Activated gamma-delta T cell treated with Interleukin-2 at 50 U/mL for 16 hours (primary cell): Measurements from ENCODE around the gene PDK1.
A peak's percentile ranks its signal among the peaks of the same experiment; 100 is the strongest.
"Not testable (repeated sequence)": the region's sequence is repeated elsewhere in the genome, so short reads cannot be mapped to it uniquely, and the experiment has no call there.

ENCODE experiments used
- DNase-seq: peaks from one replicate; pipeline ENCODE4 v3.0.0-alpha.2; 2020

The PDK1 gene

DNA sequence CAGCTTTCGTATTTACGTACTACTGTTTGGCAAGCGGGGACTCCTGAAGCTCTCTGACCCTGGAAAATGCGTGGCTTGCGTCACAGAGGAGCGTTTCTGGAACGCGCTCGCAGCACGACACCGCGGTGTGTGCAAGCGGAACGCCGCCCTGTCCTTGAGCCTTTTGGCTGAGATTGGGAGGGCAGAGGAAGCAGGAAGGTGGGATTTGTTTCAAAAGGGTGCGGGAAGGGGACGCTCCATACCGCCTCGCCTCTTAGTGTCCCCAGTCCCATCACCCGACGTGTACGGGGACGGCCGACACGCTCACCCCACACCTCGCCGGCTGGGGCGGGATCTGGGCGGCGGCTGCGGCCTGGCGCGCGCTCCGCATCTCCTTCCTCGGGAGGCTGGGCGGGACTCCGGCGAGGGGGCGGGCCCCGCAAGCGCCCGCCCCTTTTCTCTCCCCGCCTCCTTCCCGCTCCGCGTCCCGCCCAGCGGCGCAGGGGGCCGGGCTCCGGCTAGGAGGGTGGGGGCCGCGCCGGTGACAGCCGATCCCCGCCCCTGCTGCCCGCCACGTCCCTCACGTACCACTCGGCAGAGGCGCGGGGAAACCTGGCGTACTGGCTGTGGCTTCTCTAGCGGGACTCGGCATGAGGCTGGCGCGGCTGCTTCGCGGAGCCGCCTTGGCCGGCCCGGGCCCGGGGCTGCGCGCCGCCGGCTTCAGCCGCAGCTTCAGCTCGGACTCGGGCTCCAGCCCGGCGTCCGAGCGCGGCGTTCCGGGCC lies at the start of gene PDK1:
PDK1 (plus strand) TSS at position 569 of the 762 bp plus-strand sequence; CDS start at position 630, 61 bp downstream.
- peak; percentile 86 for DNase-seq

DNA sequence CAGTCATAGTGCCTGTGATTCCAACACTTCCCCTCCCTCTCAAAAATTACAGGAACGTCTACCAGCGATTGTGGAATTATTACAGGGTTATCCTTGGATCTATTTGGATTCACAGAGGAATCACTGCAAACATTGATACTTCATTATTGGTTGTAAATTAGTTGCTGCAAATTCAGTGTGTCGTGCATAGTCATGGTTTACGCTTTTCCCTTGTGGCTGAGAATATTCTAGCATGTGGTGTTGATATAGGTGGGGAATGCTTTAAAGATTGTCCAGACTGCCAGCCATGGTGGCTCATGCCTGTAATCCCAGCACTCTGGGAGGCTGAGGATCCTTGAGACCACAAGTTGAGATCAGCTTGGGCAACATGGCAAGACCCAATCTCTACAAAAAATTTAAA lies 48.7 kb upstream of the PDK1 start:
- DNase-seq = no peak

DNA sequence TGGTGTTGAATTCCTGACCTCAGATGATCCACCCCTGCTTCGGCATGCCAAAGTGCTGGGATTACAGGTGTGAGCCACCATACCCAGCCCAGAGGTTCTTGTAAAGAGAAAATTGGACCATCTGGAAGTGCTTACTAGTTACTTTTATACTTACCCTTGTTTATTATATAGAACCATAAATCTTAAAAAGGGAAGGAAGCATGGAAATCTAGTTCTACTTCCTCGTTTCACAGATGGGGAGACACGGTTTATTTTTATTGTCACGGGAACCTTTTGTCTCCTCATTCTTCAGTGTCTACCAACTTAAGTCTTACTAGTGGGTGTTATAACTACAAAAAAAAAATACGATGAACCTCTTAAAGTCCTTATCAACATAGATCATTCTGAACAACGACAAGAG lies 45.8 kb upstream of the PDK1 start:
- DNase-seq = no peak

DNA sequence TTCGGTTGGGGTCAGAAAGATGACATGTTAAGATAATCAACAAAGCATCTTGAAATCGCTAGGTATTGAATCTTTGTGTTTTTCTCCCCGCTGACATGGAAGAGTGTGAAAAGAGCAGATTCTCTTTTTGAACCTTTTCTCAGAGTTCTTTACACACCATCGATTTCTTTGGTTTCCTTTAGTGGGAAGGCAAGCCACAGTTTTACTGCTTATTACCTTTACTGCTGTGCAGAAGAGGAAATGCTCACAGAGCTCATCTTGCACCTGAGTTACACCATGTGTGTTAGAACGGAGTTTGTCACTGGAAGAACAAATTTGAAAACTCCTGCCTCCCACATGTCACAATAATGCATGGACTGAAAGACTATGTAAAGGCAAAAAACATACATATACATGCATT lies 45.3 kb upstream of the PDK1 start:
- no peak for DNase-seq

DNA sequence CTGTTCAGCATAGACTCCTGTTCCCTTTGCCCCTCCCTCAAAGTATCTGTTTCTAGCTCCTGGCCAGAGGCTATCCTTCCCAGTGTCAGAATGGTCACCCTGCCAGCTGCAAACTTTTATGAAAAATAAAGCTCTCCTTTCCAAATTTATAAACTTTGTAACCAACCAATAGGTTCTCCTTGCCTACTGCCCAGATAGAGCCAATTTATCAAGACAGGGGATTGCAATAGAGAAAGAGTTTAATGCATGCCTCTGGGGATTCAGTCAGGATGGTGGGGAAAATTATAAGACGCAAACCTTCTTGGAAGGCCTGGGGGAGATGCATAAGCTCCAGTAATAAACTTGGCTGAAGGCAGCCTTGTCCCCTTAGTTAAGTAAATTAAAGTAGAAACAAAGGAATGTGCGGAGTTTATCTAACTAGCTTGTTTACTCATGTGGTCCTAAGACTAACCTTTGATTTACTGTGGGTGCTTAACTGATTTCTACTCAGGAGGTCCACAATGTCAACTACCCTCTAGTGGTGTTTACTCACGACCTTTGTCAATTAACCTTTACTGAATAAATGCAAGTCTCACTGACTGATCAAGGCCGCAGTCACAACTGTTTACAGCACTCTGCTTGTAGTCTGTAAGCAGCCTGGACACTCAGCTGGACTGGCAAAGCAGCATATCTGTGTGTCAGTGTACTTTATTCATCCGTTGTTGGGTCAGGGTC lies 42.9 kb upstream of the PDK1 start:
- DNase-seq = no peak

DNA sequence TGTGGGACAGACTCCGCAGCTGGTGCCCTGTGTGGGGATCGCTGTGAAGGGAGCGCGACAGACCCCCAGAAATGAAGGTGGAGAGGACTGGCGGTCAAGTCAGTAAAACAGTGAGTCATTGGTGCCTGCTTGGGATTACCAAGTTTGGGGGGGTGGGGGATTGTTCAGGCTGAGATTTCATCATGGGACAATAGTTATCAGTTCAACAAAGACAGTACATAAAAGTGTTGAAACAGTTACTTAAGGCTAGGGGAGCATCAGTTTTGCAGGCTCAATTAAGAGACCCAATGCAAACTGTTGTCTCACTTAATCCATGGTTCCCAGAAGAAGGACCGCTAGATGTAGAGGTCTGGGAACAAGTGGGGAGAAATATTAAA lies 42.4 kb upstream of the PDK1 start:
- no peak for DNase-seq

DNA sequence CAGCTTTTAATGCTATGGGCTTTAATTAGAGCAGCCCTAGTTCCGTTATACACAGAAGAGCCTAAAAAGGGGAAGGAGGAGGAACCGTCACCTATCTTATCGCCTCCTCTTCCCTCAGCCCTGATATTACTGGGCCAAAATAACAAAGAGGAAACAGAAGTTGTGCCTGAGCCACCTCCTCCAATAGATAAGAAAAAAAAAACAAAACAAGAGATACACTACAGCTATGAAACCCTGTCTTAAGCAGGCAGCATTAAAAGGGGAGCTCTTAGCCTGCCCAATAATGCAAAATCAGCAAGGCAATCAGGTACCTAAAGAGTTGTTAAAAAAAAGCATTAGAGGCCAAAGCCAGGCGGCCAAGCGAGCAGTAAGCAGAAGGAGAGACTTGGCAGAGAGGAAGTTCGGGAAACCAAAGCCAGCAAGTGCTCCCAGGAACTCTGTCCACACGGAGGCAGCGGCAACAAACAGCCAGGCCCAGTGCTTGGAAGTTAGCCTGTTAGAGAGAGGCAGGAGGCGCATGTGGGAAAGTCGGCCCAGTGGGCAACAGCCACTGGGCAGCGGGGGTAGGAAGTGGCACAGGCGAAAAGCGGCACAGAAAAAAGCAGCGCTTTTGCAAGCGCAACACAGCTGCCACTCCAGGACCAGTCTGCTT lies 41.8 kb upstream of the PDK1 start:
- DNase-seq = no peak

DNA sequence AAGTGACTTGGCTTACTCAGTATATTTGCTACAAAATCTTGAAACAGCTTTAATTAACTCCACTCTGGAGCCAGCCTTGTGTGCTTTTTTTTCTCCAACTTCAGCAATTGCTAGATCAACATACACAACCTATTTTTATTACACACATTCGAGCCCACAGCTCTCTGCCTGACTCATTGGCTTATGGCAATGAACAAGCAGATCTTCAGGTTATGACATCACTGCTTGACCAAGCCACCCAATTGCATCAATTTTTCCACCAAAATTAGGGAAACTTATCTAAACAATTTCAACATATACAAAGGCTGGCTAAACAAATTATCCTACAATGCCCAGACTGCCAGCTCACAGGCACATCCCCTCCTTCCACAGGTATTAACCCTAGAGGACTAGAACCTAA lies 39.6 kb upstream of the PDK1 start:
- no peak for DNase-seq

DNA sequence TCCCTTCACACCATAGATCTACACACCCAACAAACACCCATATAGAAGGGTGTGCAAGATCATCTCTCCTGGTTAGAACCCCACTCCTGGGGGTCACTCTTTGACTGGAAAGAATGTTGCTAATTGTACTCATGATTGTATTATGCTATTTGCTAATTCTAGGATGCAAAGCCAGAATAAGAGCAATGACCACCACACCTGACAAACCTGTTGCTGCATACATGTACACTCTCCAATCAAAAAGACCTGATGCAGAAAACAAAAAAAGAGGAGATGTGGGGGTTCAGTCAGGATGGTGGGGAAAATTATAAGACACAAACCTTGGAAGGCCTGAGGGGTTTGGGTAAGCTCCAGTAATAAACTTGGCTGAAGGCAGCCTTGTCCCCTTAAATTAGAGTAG lies 36.9 kb upstream of the PDK1 start:
- DNase-seq = no peak

DNA sequence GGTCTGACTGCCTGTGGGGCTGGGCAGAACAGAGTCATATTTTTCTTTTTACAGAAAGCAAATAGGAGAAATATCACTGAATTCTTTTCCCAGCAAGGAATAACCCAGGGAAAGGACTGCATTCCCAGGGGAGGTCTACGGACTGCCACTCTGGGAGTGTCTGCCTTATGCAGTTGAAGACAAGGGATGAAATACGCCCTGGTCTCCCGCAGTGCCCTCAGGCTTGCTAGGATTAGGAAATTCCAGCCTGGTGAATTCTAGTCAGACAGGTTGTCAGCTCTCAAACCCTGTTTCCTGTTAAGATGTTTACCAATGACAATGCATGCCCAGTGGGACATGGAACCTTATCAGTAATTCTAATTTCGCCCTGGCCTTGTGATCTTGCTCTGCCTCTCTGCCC lies 30.3 kb upstream of the PDK1 start:
- DNase-seq = no peak

DNA sequence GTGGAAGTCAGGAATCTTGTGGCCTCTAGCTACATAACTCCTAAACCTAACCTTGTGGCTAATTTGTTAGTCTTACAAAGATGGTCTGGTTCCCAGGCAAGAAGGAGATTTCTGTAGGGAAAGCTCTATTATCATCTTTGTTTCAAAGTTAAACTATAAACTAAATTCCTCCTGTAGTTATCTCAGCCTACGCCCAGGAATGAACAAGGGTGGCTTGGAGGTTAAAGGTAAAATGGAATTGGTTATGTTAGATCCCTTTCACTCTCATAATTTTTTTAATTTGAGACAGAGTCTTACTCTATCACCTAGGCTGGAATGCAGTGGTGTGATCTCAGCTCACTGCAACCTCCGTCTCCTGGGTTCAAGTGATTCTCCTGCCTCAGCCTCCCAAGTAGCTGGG lies 24.6 kb upstream of the PDK1 start:
- no peak for DNase-seq

DNA sequence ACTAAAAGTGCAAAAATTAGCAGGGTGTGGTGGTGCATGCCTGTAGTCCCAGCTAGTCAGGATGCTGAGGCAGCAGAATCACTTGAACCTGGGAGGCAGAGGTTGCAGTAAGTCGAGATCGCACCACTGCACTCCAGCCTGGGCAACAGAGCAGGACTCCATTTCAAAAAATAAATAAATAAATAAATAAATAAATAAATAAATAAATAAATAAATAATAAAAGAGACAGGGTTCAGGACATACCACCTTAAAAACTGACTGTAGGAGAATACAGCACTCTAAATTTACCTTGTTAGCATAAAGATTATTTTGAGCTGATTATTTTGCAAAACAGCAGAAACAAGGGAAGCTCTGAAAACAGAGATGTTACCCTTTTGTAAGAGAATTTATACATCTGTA lies 23.4 kb upstream of the PDK1 start:
- DNase-seq = not testable (repeated sequence)

DNA sequence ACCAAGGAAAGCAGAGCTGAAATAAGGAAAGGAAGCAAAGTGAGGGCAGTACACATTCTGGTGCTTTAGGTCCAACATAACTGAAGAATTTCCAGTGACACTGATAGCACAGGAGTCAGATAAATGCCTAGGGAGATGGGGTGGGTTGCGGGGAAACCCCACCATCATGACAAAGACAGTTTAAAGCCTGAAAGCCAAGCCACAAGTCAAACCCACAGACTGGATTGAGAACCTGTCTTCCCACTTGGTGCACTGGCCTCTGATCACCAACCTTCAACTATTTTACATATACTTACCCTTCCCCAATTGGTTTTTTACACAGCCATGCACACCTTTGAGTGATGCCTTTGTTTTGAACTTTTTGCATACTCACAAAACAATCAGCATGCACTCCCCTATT lies 22.2 kb upstream of the PDK1 start:
- no peak for DNase-seq

DNA sequence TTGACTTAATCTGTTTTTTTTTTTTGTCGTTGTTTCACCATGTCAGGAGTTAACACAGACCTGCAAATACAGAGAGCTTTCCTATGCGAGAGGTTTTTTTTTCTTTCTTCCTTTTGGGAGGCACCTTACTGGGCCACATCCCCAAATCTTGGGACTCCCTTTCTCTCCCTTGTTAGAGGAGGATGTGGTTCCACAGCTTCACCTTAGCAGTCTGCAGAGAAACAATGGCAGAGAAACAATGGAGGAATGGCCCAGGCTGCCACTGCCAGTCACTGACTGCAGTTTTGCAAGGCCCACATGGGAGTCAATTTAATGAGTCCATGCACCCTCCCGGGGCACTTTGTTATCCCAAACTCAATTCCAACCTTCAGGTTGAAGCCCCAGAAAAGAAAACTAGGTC lies 20.8 kb upstream of the PDK1 start:
- DNase-seq = no peak

DNA sequence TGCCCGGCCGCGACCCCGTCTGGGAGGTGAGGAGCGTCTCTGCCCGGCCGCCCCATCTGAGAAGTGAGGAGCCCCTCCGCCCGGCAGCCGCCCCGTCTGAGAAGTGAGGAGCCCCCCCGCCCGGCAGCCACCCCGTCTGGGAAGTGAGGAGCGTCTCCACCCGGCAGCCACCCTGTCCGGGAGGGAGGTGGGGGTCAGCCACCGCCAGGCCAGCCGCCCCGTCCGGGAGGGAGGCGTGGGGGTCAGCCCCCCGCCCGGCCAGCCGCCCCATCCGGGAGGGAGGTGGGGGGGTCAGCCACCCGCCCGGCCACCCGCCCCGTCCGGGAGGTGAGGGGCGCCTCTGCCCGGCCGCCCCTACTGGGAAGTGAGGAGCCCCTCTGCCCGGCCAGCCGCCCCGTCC lies 18.0 kb upstream of the PDK1 start:
- DNase-seq = not testable (repeated sequence)

DNA sequence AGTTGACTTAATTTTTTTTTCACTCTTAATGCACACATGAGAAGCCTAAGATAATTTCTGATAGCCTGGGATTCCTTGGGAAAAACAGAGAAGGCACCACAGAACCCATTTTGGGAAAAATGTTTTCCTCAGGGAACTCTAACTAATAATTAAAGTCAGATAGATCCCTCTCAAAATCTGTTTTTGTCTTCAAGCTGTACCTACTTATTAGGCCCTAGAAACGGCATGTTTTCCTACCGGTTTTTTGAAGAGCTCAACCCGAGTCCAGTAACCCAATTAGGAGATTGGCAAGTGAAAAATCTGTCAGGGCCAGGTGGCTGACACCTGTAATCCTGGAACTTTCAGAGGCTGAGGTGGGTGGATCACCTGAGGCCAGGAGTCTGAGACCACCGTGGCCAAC lies 16.1 kb upstream of the PDK1 start:
- no peak for DNase-seq

DNA sequence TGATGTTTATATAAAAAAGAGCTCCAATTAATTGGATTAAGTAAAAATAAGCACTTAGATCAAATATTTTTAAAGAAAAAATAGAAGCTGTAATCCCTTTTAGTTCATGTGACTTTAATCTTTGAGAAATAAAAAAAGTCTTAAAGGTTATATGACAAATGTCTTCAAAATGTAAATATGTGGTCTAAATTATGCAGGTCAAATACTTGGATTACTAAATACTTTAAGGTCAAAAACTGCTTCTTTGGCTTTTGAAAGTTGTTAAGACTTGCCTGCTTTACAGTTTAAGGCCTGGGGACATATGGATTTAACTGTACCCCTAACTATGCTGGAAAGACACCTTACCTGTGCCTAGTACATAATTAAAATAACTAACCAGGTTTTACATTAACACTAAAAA lies 15.5 kb upstream of the PDK1 start:
- no peak for DNase-seq

DNA sequence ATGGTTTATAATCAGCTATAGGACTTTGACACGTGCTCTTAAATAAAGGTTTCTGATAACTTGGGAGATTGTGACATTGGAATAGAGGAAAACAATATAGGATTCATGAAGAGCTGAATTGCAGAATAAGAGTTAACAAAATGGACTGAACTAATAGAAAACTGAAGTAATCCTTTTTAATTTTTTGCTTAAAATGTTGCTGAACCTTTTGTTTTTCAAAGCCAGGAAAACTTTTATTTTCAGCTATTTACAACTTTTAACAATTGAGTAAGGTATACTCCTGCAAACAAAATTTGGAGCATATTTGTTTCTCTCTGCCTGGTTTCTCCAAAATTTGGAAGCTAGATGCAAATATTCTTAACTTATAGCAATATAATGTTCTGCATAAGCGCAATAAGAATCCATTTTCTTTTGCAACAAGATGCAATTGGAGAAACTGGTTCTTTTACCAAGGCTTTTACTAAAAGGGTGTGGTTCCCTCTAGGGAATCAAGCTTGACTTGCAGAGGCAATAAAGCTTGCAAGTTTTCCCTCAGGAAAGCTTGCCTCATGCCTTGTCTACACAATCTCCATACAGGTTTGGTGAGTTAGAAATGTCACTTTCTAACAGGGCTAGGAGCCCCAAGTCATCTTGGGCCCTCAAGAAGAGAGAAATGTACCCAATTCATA lies 10.3 kb upstream of the PDK1 start:
- no peak for DNase-seq

DNA sequence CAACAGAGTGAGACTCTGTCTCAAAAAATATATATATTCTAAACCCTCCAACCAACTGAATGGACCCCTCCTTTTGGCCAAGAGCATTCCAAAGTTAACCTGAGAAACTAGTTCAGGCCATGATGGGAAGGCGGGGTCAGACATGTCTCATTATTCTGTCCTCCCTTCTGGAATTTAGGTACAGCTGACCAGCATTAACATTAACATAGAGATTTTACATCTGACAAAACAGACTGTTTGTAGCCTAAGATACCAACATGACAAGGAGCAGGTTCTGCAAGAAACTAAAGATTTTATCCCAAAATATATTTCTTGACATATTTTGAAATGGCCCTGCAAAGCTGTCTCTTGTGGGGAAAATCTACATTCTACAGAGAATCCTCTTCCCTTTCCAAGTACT lies 6.8 kb upstream of the PDK1 start:
- no peak for DNase-seq

DNA sequence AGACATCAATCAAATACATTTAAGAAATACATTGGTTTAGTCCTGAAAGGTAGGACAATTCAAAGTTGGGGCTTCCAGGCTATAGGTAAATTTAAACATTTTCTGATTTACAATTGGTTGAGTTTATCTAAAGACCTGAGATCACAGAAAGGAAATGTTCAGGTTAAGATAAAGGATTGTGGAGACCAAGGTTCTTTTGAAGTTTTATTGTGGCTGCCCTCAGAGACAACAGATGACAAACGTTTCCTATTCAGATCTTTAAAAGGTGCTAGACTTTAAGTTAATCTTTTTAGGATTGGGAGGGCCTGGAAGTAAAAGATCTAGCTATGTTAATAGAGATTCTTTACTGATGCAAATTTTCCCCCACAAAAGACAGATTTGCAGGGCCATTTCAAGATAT lies 6.1 kb upstream of the PDK1 start:
- not testable (repeated sequence) for DNase-seq

DNA sequence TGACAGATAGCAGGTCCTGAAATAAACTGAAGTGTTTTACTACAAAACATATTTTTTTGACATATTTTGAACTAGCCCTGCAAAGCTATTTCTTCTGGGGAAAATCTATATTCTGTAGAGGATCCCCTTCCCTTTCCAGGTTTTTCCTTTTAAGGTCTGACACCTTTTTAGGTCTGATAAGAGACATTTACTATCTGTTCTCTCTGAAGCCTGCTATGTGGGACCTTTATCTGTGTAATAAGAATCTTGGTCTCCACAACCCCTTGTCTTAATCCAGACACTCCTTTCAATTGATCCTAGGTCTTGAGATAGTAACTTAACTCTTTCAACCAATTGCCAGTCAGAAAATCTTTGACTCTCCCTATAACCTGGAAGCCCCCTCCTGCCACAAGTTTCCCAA lies 5.5 kb upstream of the PDK1 start:
- no peak for DNase-seq

DNA sequence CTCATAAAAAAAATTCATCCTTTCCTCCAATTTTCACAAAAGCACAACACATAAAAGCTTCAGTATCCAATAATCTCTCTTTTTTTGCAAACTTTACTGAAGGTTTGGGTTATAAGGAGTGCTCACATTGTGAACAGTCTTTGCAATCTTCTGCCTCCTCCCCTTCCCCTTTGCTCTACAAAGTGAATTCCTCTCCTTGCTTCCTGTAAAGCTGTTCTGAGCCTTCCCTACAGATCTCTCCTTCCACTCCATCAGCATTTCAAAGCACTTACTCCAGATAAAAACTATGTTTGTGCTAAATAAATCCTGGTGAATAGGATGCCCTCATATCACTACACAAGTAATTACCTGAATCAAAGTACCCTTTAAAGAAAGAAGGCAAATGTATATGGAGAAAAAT lies 4.6 kb upstream of the PDK1 start:
- no peak for DNase-seq

DNA sequence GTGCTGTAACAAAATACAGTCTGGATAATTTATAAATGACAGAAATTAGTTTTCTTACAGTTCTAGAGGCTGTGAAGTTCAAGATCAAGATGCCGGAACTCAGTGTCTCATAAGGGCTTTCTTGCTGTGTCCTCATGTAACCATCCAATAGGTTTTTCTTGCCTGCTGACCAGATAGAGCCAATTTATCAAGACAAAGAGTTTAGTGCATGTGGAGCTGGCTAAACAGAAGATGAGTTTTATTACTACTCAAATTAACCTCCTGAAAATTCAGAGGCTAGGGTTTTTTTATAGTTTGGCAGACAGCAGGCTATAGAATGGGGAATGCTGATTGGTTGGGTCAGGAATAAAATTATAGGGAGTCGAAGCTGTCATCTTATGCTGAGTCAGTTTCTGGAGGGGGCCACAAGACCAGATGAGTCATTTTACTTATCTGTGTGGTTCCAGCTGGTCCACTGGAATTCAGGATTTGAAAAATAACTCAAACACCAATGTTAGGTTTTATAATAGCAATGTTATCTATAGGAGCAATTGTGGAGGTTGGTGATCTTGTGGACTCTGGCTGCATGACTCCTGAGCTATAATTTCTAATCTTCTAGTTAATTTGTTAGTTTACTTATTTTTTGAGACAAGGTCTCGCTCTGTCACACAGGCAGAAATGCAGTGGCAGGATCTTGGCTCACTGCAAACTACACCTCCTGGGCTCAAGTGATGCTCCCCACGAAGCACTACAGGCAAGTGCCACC lies 3.2 kb upstream of the PDK1 start:
- DNase-seq = no peak
